Astrocyte of the spinal cord (primary cell): ENCODE results near the gene ACYP2.
A peak's percentile ranks its signal among the peaks of the same experiment; 100 is the strongest.
"Not testable (repeated sequence)": the region's sequence is repeated elsewhere in the genome, so short reads cannot be mapped to it uniquely, and the experiment has no call there.

Experiments
- DNase-seq: peaks from one replicate; pipeline ENCODE4 v3.0.0; 2011; ENCODE audit warnings: low read depth, low spot score
- H3K4me3 ChIP-seq: 2 replicates; pipeline ENCODE4 v1.5.1; 2011; ENCODE audit warnings: low read depth, mild to moderate bottlenecking, low read length, moderate library complexity
- CTCF ChIP-seq: IDR thresholded peaks from 2 replicates; pipeline ENCODE4 v1.5.1; 2012; ENCODE audit warnings: low read depth, mild to moderate bottlenecking, low read length, inconsistent platforms
- in situ Hi-C: cut with HindIII; loops from 2 replicates; pipeline ENCODE4 v1.10.0; 2017; ENCODE audit warnings: low sequenced_read_pairs

ACYP2 gene

DNA sequence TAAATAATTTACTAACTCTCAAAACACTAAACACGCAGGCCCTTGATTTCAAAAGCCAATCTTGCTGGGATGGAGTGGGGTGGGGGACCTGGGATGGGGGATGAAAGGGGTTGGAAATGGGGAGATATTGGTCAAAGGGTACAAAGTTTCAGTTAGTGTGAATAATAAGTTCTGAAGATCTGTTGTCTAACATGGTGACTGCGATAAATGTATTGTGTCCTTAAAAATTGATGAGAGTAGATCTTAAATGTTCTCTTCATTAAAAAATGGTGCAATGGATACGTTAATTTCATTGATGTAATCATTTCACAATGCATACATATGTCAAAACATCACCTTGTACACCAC is 505 bp upstream of the ACYP2 start:
- peak overlapping the region; percentile 77 for H3K4me3 ChIP-seq
- DNase-seq, result no peak
- in situ Hi-C loops, result no loop called here
- no peak for TF ChIP-seq CTCF

DNA sequence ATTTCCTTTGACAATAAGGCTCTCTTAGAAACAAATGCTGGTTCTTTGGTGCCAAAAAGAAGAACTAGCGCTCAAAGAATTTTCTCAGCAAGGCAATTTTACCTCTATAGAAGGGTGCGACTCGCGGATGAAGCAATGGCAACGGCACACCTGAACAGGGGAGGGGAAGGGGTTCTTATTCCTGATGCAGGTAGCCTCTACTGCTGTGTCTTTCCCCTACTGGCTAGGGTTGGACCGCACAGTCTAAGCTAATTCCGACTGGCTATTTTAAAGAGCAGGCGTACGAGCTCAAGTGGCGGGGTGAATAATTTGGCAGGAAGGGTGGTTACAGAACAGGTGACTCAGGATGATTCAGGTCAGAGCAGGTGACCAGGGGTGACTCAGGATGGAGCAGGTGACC is 1.2 kb downstream of the ACYP2 start:
- H3K4me3 ChIP-seq, DNase-seq, in situ Hi-C loops: not testable (repeated sequence)

DNA sequence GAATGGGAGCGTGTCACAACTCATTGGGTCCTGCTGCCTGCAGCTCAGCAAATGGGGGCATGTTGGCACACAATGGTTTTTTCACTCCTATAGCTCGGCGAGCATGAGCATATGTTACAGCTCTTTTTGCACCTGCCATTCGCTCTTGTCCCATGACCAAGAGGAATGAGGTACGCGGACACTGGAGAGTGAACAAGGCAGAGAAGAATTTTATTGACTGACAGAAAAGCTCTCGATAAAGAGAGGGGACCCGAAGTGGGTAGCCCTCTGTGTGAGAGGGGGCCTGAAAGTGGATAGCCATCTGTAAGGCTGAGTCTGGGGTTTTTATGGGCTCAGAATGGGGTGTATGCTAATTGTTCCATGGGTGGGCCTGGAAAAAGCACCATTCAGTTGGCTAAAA is 5.5 kb downstream of the ACYP2 start:
- no peak for DNase-seq
- H3K4me3 ChIP-seq, result no peak overlapping the region
- no peak for TF ChIP-seq CTCF
- in situ Hi-C loops, result no loop called here

DNA sequence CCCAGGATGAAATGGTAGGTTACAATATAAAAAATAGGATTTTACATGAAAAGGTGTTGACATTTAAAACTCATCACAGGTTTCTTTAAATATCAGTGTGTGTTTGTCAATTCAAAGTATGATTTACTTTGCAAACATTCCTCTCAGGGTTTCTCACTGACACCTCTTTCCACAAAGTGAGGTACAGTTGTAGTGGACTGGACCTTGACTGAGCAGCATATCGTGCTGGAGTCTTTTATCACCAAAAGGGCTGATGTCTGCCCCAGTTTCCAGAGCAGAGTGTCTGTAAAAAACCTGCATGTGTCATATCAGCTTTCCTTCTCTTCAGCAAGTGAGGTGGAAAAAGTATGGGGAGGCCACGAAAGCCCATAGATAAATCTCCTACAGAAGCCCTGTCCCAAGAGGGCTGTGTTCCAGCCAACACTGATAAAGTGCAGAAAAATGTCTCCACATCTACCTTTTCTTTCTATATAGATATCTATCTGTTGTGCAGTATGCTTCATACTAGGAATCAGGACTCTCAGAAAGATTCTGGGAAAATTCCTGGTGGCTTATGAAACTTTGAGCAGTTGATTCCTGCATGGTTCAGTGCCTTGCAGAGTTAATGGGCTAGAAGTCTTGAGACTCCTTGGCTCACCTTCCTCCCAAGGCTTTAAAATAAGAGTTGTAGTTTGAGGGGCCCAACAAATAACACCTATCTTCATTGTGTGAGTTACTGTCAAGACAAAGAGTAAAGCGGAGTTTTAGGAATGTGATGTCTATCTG is 6.9 kb downstream of the ACYP2 start:
- in situ Hi-C loops, result no loop called here
- H3K4me3 ChIP-seq, result no peak overlapping the region

DNA sequence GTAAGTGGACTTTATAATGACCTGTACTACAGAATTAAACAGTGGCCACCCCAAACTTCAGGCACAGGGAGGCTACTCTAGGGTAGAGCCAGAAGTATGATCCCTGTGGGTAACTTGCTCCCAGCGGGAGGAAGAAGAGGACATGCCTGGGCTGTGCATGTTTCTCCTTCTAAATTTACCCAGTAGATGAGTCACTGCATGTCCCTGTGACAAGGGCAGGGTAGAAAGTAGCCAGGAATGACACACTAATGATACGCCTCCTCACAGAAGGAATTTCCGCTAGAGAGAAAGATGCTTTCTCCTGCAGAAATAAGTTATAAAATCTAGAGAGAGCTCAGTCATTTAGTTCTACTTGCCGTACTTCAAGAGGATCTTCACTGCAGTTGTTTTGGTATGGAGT is 7.5 kb downstream of the ACYP2 start:
- DNase-seq, result peak; percentile 69
- no peak for TF ChIP-seq CTCF
- in situ Hi-C loops, result no loop called here
- H3K4me3 ChIP-seq, result no peak overlapping the region

More for the DNA sequence above, 6.9 kb downstream of the ACYP2 start:
- no peak for TF ChIP-seq CTCF
- DNase-seq, result no peak

DNA sequence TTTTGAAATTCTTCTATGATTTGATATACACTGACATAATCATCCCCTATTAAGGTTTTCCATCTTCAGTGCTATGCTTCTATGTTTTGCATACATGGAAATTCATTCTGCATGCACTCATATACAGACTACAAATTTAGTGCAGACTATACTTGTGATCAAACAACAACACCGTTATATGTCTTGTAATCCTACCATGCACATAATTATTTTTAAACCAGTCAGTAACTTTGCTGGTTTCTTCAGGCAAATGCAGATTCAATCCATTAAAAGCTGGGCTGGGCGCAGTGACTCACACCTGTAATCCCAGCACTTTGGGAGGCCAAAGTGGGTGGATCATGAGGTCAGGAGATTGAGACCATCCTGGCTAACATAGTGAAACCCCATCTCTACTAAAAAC is 11.8 kb downstream of the ACYP2 start:
- in situ Hi-C loops, DNase-seq, H3K4me3 ChIP-seq: not testable (repeated sequence)

DNA sequence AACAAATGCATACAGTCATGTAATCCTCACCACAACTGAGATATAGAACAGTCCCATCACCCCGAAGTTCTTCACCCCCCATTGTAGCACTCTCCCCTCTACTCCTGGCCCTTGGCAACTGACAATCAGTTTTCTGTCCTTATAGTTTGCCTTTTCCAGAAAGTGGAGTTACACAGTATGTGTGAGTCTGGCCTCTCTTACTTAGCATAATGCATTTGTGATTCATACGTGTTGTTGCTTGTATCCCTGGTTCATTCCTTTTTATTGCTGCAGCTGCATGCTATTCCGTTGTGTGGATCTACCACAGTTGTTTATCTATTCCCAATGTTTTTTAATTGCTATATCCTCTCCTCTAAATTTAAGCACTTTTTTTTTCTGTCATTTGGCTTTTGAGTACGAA is 17.6 kb downstream of the ACYP2 start:
- H3K4me3 ChIP-seq, result no peak overlapping the region
- TF ChIP-seq CTCF, result no peak
- no peak for DNase-seq
- in situ Hi-C loops, result no loop called here

DNA sequence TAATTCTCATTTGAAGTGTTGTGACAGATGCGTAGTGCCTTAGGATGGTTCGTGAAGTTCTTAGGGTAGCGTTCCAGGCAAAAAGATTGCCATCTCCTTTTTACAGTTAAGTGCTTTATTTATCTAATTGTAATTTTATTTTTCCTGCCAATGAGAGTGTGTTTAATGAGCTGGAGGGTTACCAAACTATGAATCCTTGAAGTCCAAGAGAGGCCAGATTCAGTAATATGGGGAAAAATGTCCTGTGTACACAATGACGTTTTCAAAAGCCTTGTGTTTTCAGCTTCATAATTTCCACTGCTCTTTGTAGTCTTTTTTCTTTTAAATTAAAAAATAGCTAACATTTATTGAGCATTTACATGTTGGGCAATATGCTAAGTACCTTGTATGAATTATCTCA is 23.8 kb downstream of the ACYP2 start:
- in situ Hi-C loops, result no loop called here
- H3K4me3 ChIP-seq, result no peak overlapping the region
- DNase-seq, result no peak
- TF ChIP-seq CTCF, result no peak
